Activated CD8-positive, alpha-beta memory T cell treated with anti-CD3 and anti-CD28 coated beads for 36 hours (primary cell): ENCODE results near the gene PADI6. TPM values are rescaled to one million over a fixed set of nuclear protein-coding genes. Genes with fewer than 3 reads are reported as not detected.
"Not testable (repeated sequence)": the region's sequence is repeated elsewhere in the genome, so short reads cannot be mapped to it uniquely, and the experiment has no call there.

Source experiments
- CTCF ChIA-PET: fragments of 350-600 bp; sonication (Branson Sonifier 250); formaldehyde crosslinking; loops from one replicate; lab custom pipeline; 2021; ENCODE audit warnings: antibody characterized with exemption; lab: Charles Lee
- POLR2A ChIA-PET: fragments of 350-600 bp; sonication (Branson Sonifier 250); formaldehyde crosslinking; loops from one replicate; lab custom pipeline; 2021; ENCODE audit warnings: antibody characterized with exemption; lab: Charles Lee
- total RNA-seq, 2 experiments: library from RNA; stranded (reverse); gene quantifications; one replicate each; pipeline ENCODE4 v1.2.3, GENCODE V29; 2021

PADI6 gene
- total RNA-seq: not detected

DNA sequence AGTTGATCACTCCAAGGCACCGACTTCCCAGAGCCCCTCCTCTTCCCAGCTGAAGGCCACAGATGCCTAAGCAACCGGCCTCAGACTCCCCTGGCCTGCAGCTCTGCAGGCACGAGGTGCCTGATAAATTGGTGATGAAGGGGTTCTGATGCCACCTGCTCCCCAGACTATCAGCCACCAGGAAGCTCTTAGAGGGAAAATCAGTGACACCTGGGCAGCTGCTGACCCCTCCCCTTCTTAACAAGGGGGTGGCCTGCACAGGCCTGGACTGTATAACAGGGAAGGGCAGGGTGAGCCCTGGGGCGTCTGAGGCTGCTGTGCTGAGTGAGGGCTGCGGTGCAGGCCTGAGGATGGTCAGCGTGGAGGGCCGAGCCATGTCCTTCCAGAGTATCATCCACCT, at the start of gene PADI6:
Gene PADI6, plus strand, starts transcription at position 301 of the 400 bp plus-strand sequence. Its CDS starts 50 bp downstream, at position 351.
- POLR2A ChIA-PET: no interaction called here
- CTCF ChIA-PET: no interaction called here

GRCh38 chr1:17328855-17329254, 43.1 kb upstream of the PADI6 start:
- CTCF ChIA-PET: interaction anchor here (0.6 kb wide), 1 partner anchor 107 kb away, joined by 3 read pairs; no protein-coding TSS in a partner anchor
- POLR2A ChIA-PET: interaction anchor here (0.7 kb wide), 1 partner anchor 103 kb away, joined by 7 read pairs; no protein-coding TSS in a partner anchor

GRCh38 chr1:17329610-17330009, 42.4 kb upstream of the PADI6 start:
- CTCF ChIA-PET: interaction anchor here (0.6 kb wide), 1 partner anchor 106 kb away, joined by 3 read pairs; no protein-coding TSS in a partner anchor
- POLR2A ChIA-PET: interaction anchor here (0.7 kb wide), 1 partner anchor 104 kb away, joined by 7 read pairs; no protein-coding TSS in a partner anchor

DNA sequence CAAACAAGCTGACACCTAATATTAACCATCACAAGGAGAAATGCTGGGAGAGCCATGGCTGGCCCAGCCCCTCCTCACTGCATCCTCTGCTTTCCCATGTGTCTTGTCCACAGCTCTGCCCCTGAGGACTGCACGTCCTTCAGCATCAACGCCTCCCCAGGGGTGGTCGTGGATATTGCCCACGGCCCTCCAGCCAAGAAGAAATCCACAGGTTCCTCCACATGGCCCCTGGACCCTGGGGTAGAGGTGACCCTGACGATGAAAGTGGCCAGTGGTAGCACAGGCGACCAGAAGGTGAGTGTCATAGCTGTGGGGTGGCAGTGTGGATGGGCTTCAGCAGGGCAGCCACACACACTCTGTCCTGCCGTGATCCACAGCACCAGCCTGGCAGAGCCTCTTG, 41.1 kb upstream of the PADI6 start:
- CTCF ChIA-PET: interaction anchor here (0.7 kb wide), 1 partner anchor 22 kb away, joined by 3 read pairs; no protein-coding TSS in a partner anchor
- POLR2A ChIA-PET: no interaction called here

DNA sequence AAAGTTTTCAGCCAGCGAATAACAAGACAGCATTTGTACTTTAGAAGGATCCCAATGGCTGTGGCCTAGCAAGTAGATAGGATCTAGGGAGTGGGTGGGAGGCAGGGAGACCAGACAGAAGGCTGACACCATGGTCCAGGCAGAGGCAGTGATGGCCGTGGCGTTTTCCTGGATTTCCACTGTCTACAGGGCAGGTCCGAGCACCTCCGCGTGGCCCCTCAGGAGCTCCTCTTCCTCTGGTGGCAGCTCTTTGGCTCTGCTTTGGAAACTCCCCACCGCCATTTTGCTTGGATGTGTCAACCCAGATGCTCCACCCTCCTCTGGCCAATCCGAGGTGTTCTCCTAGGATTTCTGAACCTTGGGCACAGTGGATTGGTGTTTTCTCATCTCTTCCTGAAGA, 38.9 kb upstream of the PADI6 start:
- ChIA-PET CTCF (no interaction called here), POLR2A (no interaction called here)

- ChIA-PET CTCF (interaction anchor here (1.4 kb wide), 1 partner anchor 13 kb away, joined by 3 read pairs; no protein-coding TSS in a partner anchor), POLR2A (no interaction called here)
These were observed 35.9 kb upstream of the PADI6 start for GRCh38 chr1:17335821-17336710.

- POLR2A ChIA-PET: no interaction called here
- CTCF ChIA-PET: no interaction called here
These were observed 33.1 kb upstream of the PADI6 start for GRCh38 chr1:17338706-17339493.

DNA sequence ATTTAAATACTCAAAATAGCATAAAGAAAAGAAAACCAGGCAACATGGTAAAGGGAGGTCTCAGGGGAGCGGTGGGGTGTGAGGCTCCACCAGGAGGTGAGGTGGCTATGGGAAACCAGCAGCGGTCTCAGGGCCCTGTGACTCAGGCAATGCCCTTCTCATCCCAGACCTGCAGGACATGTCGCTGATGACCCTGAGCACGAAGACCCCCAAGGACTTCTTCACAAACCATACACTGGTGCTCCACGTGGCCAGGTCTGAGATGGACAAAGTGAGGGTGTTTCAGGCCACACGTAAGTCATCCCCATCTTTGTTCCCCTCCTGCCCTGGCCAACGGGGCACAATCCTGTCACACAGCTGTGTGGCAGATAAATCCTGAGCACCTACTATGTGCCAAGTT, 32.5 kb upstream of the PADI6 start:
- CTCF ChIA-PET: no interaction called here
- POLR2A ChIA-PET: no interaction called here

DNA sequence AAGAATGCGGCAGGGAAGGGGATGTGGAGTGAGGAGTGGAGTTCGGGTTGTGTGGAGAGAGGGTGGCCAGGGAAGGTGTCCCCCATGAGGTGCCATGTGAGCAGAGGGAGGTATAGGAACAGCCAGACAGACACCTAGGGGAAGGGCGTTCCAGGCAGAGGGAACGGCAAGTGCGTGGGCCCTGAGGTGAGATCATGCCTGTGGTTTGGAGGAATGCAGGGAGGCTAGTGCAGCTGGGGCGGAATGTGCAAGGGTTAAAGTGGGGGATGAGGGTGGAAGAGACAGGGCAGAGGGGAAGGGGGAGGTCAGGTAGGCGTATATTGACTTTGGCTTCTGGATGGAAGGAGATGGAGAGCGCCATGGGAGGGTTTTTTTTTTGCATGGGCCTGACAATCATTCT, 31.6 kb upstream of the PADI6 start:
- ChIA-PET POLR2A (no interaction called here), CTCF (no interaction called here)

DNA sequence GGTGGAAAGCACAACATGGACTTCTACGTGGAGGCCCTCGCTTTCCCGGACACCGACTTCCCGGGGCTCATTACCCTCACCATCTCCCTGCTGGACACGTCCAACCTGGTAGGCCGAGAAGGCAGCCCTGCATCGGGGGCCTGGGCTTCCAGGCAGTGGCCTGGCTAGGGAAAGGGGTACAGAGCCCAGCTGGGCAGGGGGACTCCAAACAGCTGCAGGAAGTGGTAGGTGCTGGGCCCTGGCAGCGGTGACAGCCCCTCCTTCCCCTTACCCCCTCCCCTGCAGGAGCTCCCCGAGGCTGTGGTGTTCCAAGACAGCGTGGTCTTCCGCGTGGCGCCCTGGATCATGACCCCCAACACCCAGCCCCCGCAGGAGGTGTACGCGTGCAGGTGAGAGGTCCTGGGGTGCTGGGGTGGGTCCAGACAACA, 30.0 kb upstream of the PADI6 start:
- POLR2A ChIA-PET: no interaction called here
- CTCF ChIA-PET: no interaction called here

DNA sequence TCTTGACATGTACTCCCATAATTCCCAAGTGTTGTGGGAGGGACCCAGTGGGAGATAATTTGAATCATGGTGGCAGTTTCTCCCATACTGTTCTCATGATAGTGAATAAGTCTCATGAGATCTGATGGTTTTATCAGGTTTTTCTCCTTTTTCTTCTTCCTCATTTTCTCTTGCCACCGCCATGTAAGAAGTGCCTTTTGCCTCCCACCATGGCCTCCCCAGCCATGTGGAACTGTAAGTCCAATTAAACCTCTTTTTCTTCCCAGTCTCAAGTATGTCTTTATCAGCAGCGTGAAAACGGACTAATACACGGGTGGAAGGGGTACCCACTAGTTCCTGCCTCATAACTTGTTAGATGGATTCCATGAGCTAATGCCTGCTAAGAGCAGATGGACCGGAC, 26.5 kb upstream of the PADI6 start:
- POLR2A ChIA-PET, CTCF ChIA-PET: not testable (repeated sequence)

GRCh38 chr1:17346046-17346789, 25.8 kb upstream of the PADI6 start:
- ChIA-PET CTCF (no interaction called here), POLR2A (no interaction called here)

- ChIA-PET POLR2A (no interaction called here), CTCF (no interaction called here)
These were observed 24.0 kb upstream of the PADI6 start for GRCh38 chr1:17347769-17348592.

DNA sequence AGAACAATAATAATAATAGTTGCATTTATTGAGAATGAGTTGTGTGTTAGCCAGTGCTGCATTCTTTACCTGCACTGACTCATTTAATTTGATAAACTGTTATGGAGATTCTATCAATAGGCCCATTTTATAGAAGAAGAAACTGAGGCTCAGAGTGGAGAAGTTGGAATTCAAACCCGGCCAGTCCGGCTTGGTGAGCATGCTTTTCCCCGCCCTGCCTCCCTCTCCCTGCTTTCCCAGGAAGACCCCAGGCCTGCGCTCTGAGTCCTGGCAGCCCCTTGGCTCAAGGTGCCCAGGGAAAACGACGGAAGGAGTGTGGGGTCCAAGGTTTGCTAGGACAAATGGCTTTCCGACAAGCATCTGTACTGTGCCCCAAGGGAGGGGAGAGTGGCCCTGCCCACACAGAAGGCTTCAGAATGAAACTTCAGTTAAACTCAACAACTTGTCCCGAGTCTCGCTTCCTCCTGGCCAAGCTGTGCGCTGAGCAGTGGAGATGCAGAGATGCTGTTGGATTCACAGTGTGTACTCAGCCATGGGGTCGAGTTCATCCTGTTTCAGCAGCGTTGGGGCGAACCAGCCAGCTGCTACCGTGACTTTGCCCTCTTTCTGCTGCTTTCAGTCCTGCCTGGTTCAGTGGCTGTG, 23.3 kb upstream of the PADI6 start:
- POLR2A ChIA-PET: no interaction called here
- CTCF ChIA-PET: no interaction called here

DNA sequence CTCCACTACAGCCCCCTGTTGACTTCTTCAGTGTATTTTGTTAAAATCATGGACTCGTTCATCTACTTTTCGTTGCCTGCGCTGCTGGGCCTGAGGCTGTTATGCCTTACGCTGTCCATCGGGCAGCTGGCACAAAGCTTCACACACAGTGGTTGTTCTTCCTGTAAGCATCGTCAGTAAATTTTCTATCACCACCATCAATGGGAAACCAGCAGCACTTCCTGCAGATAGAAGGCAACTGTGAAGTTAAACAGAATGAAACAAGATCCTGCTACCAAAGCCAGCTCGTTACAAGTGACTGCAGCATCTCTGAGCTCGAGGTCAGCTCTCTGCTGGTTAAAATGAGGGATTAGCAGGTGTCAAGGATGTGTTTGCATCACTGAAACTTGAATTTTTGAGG, 21.9 kb upstream of the PADI6 start:
- ChIA-PET CTCF (no interaction called here), POLR2A (no interaction called here)

GRCh38 chr1:17350928-17351446, 21.0 kb upstream of the PADI6 start:
- POLR2A ChIA-PET: no interaction called here
- CTCF ChIA-PET: no interaction called here

DNA sequence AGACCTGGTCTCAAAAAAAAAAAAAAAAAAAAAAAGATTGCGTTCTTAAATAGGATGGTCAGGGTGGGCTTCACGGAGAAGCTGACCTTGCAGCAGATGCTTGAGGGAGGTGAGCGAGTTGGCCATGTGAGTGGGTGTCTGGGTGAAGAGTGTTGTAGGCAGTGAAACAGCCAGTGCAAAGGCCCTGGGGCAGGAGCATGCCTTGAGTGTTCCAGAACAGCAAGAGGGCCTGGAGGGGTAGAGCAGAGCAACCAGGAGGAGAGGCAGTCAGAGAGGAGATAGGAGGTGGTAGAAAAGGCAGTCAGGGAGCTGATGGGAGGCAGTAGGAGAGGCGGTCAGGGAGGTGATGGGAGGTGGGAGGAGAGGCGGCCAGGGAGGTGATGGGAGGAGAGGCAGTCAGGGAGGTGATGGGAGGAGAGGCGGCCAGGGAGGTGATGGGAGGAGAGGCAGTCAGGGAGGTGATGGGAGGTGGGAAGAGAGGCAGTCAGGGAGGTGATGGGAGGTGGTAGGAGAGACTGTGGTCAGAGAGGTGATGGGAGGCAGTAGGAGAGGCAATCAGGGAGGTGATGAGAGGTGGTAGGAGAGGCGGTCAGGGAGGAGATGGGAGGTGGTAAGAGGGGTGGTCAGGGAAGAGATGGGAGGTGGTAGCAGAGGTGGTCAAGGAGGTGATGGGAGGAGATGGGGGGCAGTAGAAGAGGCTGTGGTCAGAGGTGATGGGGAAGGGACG, 20.2 kb upstream of the PADI6 start:
- POLR2A ChIA-PET: interaction anchor here (0.7 kb wide), 1 partner anchor 256 kb away, joined by 6 read pairs; no protein-coding TSS in a partner anchor

More for the DNA sequence above, 20.2 kb upstream of the PADI6 start:
- CTCF ChIA-PET: no interaction called here
